SK-N-SH (cell line): ENCODE data around the gene DLG2. TPM values are rescaled to one million over a fixed set of nuclear protein-coding genes. Genes with fewer than 3 reads are reported as not detected.

ENCODE experiments used
- CTCF ChIA-PET: fragments of 300-600, 350-600 bp; formaldehyde crosslinking; extraction: SDS; loops from one replicate; lab custom pipeline; 2021; lab: Yijun Ruan, JAX
- POLR2A ChIA-PET: fragments of 350-600 bp; sonication (Branson Sonifier 250); formaldehyde crosslinking; extraction: SDS; loops from one replicate; lab custom pipeline; 2020; ENCODE audit warnings: antibody characterized with exemption, inconsistent platforms; lab: Yijun Ruan, JAX
- DNase-seq: peaks from one replicate; pipeline ENCODE4 v3.0.0; 2012
- H2AFZ ChIP-seq: fragments of 200-600 bp; sonication (generic); 2 replicates; pipeline ENCODE4 v1.8.1; 2016; ENCODE audit warnings: antibody characterized with exemption, mild to moderate bottlenecking, low read depth
- H3F3A ChIP-seq: fragments of 200-600 bp; sonication (generic); replicated peaks from 2 replicates; pipeline ENCODE3; 2016; ENCODE audit warnings: antibody characterized with exemption, mild to moderate bottlenecking; ENCODE audit not compliant: insufficient read depth
- H3K27ac ChIP-seq, 2 experiments: fragments of 200-500 bp in 1 of 2; fragments of 200-600 bp in 1 of 2; sonication (Bioruptor generic) in 1 of 2; sonication (generic), shearing (Covaris generic) in 1 of 2; 2 replicates each; pipeline versions ENCODE4 v1.5.1 to v1.6.1; 2014 to 2016; ENCODE audit warnings: low read depth in 2 of 2, inconsistent platforms in 1 of 2, low read length in 1 of 2, mild to moderate bottlenecking in 1 of 2, mixed read lengths in 1 of 2
- H3K27me3 ChIP-seq: fragments of 200-600 bp; sonication (generic), shearing (Covaris generic); 2 replicates; pipeline ENCODE4 v1.6.1; 2016; ENCODE audit warnings: mixed run types; ENCODE audit not compliant: insufficient read depth
- H3K36me3 ChIP-seq, 2 experiments: fragments of 200-500 bp in 1 of 2; fragments of 200-600 bp in 1 of 2; sonication (Bioruptor generic) in 1 of 2; sonication (generic) in 1 of 2; replicated peaks in 1 of 2; 2 replicates each; pipeline versions ENCODE3 to v1.5.1; 2014 to 2016; ENCODE audit warnings: low read length in 1 of 2, mild to moderate bottlenecking in 1 of 2; ENCODE audit not compliant: insufficient read depth in 2 of 2, control insufficient read depth in 1 of 2
- H3K4me1 ChIP-seq, 2 experiments: fragments of 200-500 bp in 1 of 2; fragments of 200-600 bp in 1 of 2; sonication (Bioruptor generic) in 1 of 2; sonication (generic), shearing (Covaris generic) in 1 of 2; 2 replicates each; pipeline versions ENCODE4 v1.5.1 to v1.6.1; 2014 to 2016; ENCODE audit warnings: low read depth in 1 of 2, low read length in 1 of 2, mixed run types in 1 of 2; ENCODE audit not compliant: insufficient read depth in 2 of 2, control insufficient read depth in 1 of 2
- H3K4me2 ChIP-seq: fragments of 200-600 bp; sonication (generic), shearing (Covaris generic); 2 replicates; pipeline ENCODE4 v1.6.1; 2017; ENCODE audit warnings: mixed run types
- H3K4me3 ChIP-seq, 2 experiments: fragments of 200-500 bp in 1 of 2; fragments of 200-600 bp in 1 of 2; sonication (Bioruptor generic) in 1 of 2; sonication (generic), shearing (Covaris generic) in 1 of 2; 2 replicates each; pipeline versions ENCODE4 v1.5.1 to v1.8.1; 2014 to 2016; ENCODE audit warnings: low read depth in 2 of 2, inconsistent platforms in 1 of 2, low read length in 1 of 2, mild to moderate bottlenecking in 1 of 2, mixed read lengths in 1 of 2, moderate library complexity in 1 of 2
- H3K79me2 ChIP-seq: fragments of 200-600 bp; sonication (generic); 2 replicates; pipeline ENCODE4 v1.8.1; 2017; ENCODE audit warnings: mild to moderate bottlenecking; ENCODE audit not compliant: insufficient read depth
- H3K9ac ChIP-seq: fragments of 200-600 bp; sonication (generic); 2 replicates; pipeline ENCODE4 v1.6.1; 2017; ENCODE audit warnings: mixed run types
- H3K9me2 ChIP-seq: fragments of 200-600 bp; sonication (generic); 2 replicates; pipeline ENCODE4 v1.6.1; 2017; ENCODE audit warnings: mixed run types
- H3K9me3 ChIP-seq: fragments of 200-600 bp; sonication (generic); 2 replicates; pipeline ENCODE4 v1.6.1; 2017; ENCODE audit warnings: mixed run types, mild to moderate bottlenecking, moderate library complexity
- H4K20me1 ChIP-seq: fragments of 200-600 bp; sonication (generic); 2 replicates; pipeline ENCODE4 v1.6.1; 2017; ENCODE audit warnings: mild to moderate bottlenecking, mixed run types; ENCODE audit not compliant: insufficient read depth
- ELF1 ChIP-seq: IDR thresholded peaks from 2 replicates; pipeline ENCODE4 v1.4.0; 2012
- EP300 ChIP-seq, 2 experiments: IDR thresholded peaks; 2 replicates each; pipeline versions ENCODE4 v1.4.0 to v1.6.1; 2012; ENCODE audit warnings: borderline replicate concordance in 1 of 2, low read depth in 1 of 2, low read length in 1 of 2
- EZH2phosphoT487 ChIP-seq: fragments of 200-600 bp; sonication (generic); IDR thresholded peaks from 2 replicates; pipeline ENCODE4 v1.6.1; 2017; ENCODE audit warnings: low read depth, mixed run types, mild to moderate bottlenecking, antibody characterized with exemption, moderate library complexity, borderline replicate concordance
- FOSL2 ChIP-seq: IDR thresholded peaks from 2 replicates; pipeline ENCODE4 v1.4.0; 2012; ENCODE audit warnings: low read depth, mild to moderate bottlenecking, moderate library complexity, borderline replicate concordance
- FOXJ3 ChIP-seq: sonication (generic); formaldehyde crosslinking; IDR thresholded peaks from 2 replicates; pipeline ENCODE4 v1.5.1; 2020; ENCODE audit warnings: mild to moderate bottlenecking, missing genetic modification reagents
- GATA2 ChIP-seq: sonication (generic); formaldehyde crosslinking; IDR thresholded peaks from 2 replicates; pipeline ENCODE4 v1.5.0; 2020; ENCODE audit warnings: mild to moderate bottlenecking, missing genetic modification reagents
- JUND ChIP-seq: IDR thresholded peaks from 2 replicates; pipeline ENCODE4 v1.4.0; 2012
- MAX ChIP-seq: IDR thresholded peaks from 2 replicates; pipeline ENCODE4 v1.4.0; 2012; ENCODE audit warnings: low read depth
- MEF2A ChIP-seq: IDR thresholded peaks from 2 replicates; pipeline ENCODE4 v1.4.0; 2012; ENCODE audit warnings: low read depth, borderline replicate concordance
- MXI1 ChIP-seq: IDR thresholded peaks from 2 replicates; pipeline ENCODE4 v1.6.1; 2012; ENCODE audit warnings: mild to moderate bottlenecking, low read depth, low read length, improper control_type of control experiment
- NFIC ChIP-seq: IDR thresholded peaks from 2 replicates; pipeline ENCODE4 v1.4.0; 2012; ENCODE audit warnings: borderline replicate concordance
- POLR2AphosphoS5 ChIP-seq: IDR thresholded peaks from 2 replicates; pipeline ENCODE4 v1.6.1; 2012; ENCODE audit warnings: low read depth, low read length
- RCOR1 ChIP-seq: fragments of 150-350 bp; IDR thresholded peaks from 2 replicates; pipeline ENCODE4 v1.6.1; 2017; ENCODE audit warnings: antibody characterized with exemption, low read length
- REST ChIP-seq: IDR thresholded peaks from 2 replicates; pipeline ENCODE4 v1.6.1; 2012; ENCODE audit warnings: mild to moderate bottlenecking, low read depth, low read length, moderate library complexity
- SIN3A ChIP-seq: IDR thresholded peaks from 2 replicates; pipeline ENCODE4 v1.6.1; 2012; ENCODE audit warnings: low read depth, mild to moderate bottlenecking, low read length, moderate library complexity, borderline replicate concordance
- TAF1 ChIP-seq: IDR thresholded peaks from 2 replicates; pipeline ENCODE4 v1.6.1; 2012; ENCODE audit warnings: low read depth, mild to moderate bottlenecking, low read length, moderate library complexity, borderline replicate concordance
- TCF12 ChIP-seq: IDR thresholded peaks from 2 replicates; pipeline ENCODE4 v1.4.0; 2012
- USF2 ChIP-seq: fragments of 150-350 bp; IDR thresholded peaks from 2 replicates; pipeline ENCODE4 v1.6.1; 2017; ENCODE audit warnings: antibody characterized with exemption, low read length, low read depth, borderline replicate concordance
- YY1 ChIP-seq: IDR thresholded peaks from 2 replicates; pipeline ENCODE4 v1.4.0; 2012; ENCODE audit warnings: low read depth, mild to moderate bottlenecking
- WGBS: methylation state at CpG from one replicate; pipeline ENCODE4 v1.1.6; 2017; ENCODE audit warnings: low lambda C conversion rate; 5-methylcytosine and 5-hydroxymethylcytosine counted together
- polyA plus RNA-seq, 3 experiments: library from polyadenylated mRNA; depleted of rRNA; stranded (reverse); fragments of >200 nt; gene quantifications; 2 replicates each; pipeline ENCODE4 v1.2.3, GENCODE V29; 2012
- TF ChIP-seq, protein P1 (sequence below): IDR thresholded peaks from 2 replicates; pipeline ENCODE4; 2012
- TF ChIP-seq, protein P2 (sequence below): fragments of 200-600 bp; sonication (generic); IDR thresholded peaks from 2 replicates; pipeline ENCODE4 v1.6.1; 2017; ENCODE audit warnings: antibody characterized with exemption, mild to moderate bottlenecking, moderate library complexity

Gene DLG2
- polyA plus RNA-seq, 1 of the 3 experiments (the other 2 are of a cell fraction): 0.21 TPM

GRCh38 chr11:83569134-83569805 is 2057.9 kb downstream of the DLG2 start (continued):
- no peak for TF ChIP-seq REST
- TF ChIP-seq TAF1: no peak
- TF ChIP-seq MAX: no peak
- no peak for TF ChIP-seq USF2
- TF ChIP-seq EP300 (IDR thresholded peaks at IDR 0.05; ENCODE audit: borderline replicate concordance in 1 of 2, low read depth in 1 of 2, low read length in 1 of 2): no peak
- TF ChIP-seq, protein P1, sequence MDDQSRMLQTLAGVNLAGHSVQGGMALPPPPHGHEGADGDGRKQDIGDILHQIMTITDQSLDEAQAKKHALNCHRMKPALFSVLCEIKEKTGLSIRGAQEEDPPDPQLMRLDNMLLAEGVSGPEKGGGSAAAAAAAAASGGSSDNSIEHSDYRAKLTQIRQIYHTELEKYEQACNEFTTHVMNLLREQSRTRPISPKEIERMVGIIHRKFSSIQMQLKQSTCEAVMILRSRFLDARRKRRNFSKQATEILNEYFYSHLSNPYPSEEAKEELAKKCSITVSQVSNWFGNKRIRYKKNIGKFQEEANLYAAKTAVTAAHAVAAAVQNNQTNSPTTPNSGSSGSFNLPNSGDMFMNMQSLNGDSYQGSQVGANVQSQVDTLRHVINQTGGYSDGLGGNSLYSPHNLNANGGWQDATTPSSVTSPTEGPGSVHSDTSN: no peak
- TF ChIP-seq MEF2A: no peak
- TF ChIP-seq TCF12: no peak
- no peak for TF ChIP-seq EZH2phosphoT487
- TF ChIP-seq SIN3A: no peak
- TF ChIP-seq FOSL2: no peak
- TF ChIP-seq GATA2 (CRISPR knock-in tag): no peak
- TF ChIP-seq YY1: no peak

DNA sequence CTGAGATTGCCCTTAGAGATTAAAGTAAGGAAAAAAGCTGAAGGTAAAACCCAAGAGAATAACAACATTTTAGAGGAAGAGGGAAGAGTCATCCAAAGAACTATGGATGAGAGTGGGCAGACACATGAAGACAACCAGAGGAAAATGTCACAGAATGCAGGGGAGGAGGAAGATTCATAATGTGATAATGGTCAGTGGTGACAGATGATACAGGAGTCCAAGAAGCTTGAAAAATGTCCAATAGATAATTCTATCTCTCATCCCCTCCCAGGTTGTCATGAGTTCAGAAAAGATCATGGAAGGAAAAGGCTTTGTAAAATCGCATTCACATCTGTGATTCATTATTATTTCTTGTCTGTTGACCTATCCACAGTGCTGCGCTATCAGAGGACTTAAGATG is 2058.6 kb downstream of the DLG2 start:
- CTCF ChIA-PET: interaction anchor here (1.2 kb wide), 1 partner anchor 9 kb away, joined by 4 read pairs; no protein-coding TSS in a partner anchor
- Histone ChIP-seq H3K79me2 (no peaks in the 10 kb centered on the region), H3F3A (peaks cover 4% of the 10 kb centered on the region), H3K9me2 (no peaks in the 10 kb centered on the region), H2AFZ (no peak overlapping the region), H3K9ac (no peak overlapping the region), H4K20me1 (no peaks in the 10 kb centered on the region), H3K27me3 (no peaks in the 10 kb centered on the region), H3K36me3 (no peaks in the 10 kb centered on the region), H3K27ac (no peak overlapping the region), H3K4me1 (peaks cover 3 to 39% of the 10 kb centered on the region in 2 experiments), H3K4me2 (no peak overlapping the region), H3K4me3 (no peak overlapping the region), H3K9me3 (no peaks in the 10 kb centered on the region)
- DNase-seq: no peak
- 55% methylated on average over 2 of the region's 2 CpGs for WGBS
- TF ChIP-seq POLR2AphosphoS5 (no peak), NFIC (no peak), JUND (0 out of 2 replicates have a peak, but pooled peaks have one; percentile 6), EP300 (IDR thresholded peaks at IDR 0.05; ENCODE audit: borderline replicate concordance in 1 of 2, low read depth in 1 of 2, low read length in 1 of 2) (0 out of 4 replicates have a peak, but pooled peaks of 1 of the 2 experiments have one; percentile 12), FOXJ3 (CRISPR knock-in tag) (no peak), MXI1 (no peak), TCF12 (peak; percentile 52; the same call in 1 of the 2 replicates), RCOR1 (no peak), ELF1 (no peak), YY1 (no peak)
- TF ChIP-seq, protein P1: peak; percentile 9; the same call in 1 of the 2 replicates
- TF ChIP-seq, protein P2, sequence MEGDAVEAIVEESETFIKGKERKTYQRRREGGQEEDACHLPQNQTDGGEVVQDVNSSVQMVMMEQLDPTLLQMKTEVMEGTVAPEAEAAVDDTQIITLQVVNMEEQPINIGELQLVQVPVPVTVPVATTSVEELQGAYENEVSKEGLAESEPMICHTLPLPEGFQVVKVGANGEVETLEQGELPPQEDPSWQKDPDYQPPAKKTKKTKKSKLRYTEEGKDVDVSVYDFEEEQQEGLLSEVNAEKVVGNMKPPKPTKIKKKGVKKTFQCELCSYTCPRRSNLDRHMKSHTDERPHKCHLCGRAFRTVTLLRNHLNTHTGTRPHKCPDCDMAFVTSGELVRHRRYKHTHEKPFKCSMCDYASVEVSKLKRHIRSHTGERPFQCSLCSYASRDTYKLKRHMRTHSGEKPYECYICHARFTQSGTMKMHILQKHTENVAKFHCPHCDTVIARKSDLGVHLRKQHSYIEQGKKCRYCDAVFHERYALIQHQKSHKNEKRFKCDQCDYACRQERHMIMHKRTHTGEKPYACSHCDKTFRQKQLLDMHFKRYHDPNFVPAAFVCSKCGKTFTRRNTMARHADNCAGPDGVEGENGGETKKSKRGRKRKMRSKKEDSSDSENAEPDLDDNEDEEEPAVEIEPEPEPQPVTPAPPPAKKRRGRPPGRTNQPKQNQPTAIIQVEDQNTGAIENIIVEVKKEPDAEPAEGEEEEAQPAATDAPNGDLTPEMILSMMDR: no peak
- POLR2A ChIA-PET: no interaction called here
